ENCODE measurements around the gene C15orf61.

The C15orf61 gene

DNA sequence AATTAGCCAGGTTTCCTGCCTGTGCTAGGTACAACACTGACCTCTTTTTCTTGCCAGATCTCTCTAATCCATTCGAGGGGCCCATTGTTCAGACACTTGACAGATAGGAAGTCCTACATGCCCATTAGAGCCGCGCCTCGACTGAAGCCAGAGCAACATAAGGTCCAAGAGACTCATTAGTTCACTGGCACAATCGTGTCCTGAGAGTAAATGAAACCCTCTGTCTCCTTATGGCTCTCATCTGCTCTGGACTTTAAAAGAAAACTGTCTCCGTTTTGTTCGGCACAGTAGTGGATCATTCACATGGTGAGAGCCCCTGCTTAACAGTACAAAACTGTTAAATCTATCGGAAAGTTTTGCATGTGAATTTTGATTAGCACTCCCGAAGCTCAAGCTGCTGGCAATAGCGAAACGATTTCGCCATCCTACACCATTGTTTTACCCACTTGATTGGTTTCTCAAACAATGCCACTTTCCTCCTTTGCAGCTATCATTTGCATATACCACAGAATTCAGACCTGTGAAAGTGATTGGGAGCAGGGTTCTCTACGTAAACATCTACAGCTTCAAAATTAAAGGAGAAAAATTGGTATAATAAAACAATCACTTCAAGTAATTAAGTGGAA lies 19.0 kb upstream of the C15orf61 start:
- Histone ChIP-seq H2AFZ (ENCODE audit: low read depth, low read length) (no peak overlapping the region), H3K4me2 (ENCODE audit: low read length) (peak overlapping the region; percentile 31), H3K27ac (ENCODE audit: low read length) (no peak overlapping the region), H3K27me3 (ENCODE audit: low read depth, low read length) (no peaks in the 10 kb centered on the region), H3K9ac (ENCODE audit: low read length) (no peak overlapping the region), H3K36me3 (replicated peaks; ENCODE audit: low read depth, low read length) (no peaks in the 10 kb centered on the region), H3K79me2 (ENCODE audit: low read length) (no peaks in the 10 kb centered on the region), H3K9me3 (ENCODE audit: insufficient read depth, low read length) (no peaks in the 10 kb centered on the region), H4K20me1 (ENCODE audit: insufficient read depth, low read length) (no peaks in the 10 kb centered on the region), H3K4me1 (ENCODE audit: low read length) (peaks cover 27% of the 10 kb centered on the region), H3K4me3 (ENCODE audit: low read length) (peak overlapping the region; percentile 28; the same call in 1 of the 2 replicates)
- no peak for TF ChIP-seq EZH2phosphoT487 (IDR thresholded peaks at IDR 0.05; ENCODE audit: low read depth)
- TF ChIP-seq CTCF (IDR thresholded peaks at IDR 0.05; ENCODE audit: low read depth, low read length) = no peak

DNA sequence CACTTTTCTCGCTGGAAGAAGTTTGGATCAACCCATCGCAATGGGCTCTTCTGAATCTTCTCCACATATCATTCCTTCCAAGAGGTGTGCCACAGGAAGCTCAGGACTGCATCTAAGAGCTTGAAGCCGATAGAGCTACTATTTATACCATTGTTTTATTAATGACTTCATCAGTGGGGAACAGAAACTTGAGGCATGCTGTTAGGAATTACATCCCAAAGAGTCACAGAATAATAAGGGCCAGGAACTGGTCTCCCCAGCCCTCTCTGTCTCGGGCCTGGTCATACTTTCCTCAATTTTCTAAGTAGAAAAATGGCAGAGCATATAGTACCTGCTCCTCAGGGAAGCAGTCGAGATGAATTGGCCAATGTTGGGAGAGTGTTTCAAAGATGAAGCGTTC lies 16.9 kb upstream of the C15orf61 start:
- no peaks in the 10 kb centered on the region for H3K27me3 ChIP-seq (ENCODE audit: low read depth, low read length)
- no peaks in the 10 kb centered on the region for H3K9me3 ChIP-seq (ENCODE audit: insufficient read depth, low read length)
- H3K4me1 ChIP-seq (ENCODE audit: low read length) = peaks cover 31% of the 10 kb centered on the region
- no peaks in the 10 kb centered on the region for H4K20me1 ChIP-seq (ENCODE audit: insufficient read depth, low read length)
- H3K4me3 ChIP-seq (ENCODE audit: low read length) = no peak overlapping the region
- TF ChIP-seq CTCF (IDR thresholded peaks at IDR 0.05; ENCODE audit: low read depth, low read length) (no peak), EZH2phosphoT487 (IDR thresholded peaks at IDR 0.05; ENCODE audit: low read depth) (no peak)
- H3K4me2 ChIP-seq (ENCODE audit: low read length) = no peak overlapping the region
- no peak overlapping the region for H3K9ac ChIP-seq (ENCODE audit: low read length)
- no peaks in the 10 kb centered on the region for H3K79me2 ChIP-seq (ENCODE audit: low read length)
- peaks cover 3% of the 10 kb centered on the region for H3K36me3 ChIP-seq (replicated peaks; ENCODE audit: low read depth, low read length)
- no peak overlapping the region for H2AFZ ChIP-seq (ENCODE audit: low read depth, low read length)
- H3K27ac ChIP-seq (ENCODE audit: low read length) = no peak overlapping the region

DNA sequence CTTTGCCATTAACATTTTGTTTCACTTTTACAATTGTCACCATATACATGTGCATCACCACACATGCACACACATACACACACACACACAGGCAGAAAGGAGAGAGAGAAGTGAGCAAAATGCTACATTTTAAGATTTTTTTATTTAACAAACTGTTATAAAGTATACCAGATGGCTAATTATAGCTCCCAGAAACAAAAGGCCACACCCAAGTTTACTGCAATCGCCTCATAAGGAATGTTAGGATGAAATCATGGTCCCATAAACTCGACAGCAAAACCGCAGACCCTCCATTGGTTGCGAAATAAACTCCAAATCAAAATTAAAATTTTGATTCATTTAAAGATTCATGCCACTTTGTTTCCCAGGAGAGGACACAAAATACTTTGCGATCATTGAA lies 16.1 kb upstream of the C15orf61 start:
- Histone ChIP-seq H2AFZ (ENCODE audit: low read depth, low read length) (no peak overlapping the region), H3K79me2 (ENCODE audit: low read length) (no peaks in the 10 kb centered on the region), H3K27me3 (ENCODE audit: low read depth, low read length) (no peaks in the 10 kb centered on the region), H3K4me1 (ENCODE audit: low read length) (peaks cover 32% of the 10 kb centered on the region), H3K9me3 (ENCODE audit: insufficient read depth, low read length) (no peaks in the 10 kb centered on the region), H3K36me3 (replicated peaks; ENCODE audit: low read depth, low read length) (peaks cover 3% of the 10 kb centered on the region), H3K27ac (ENCODE audit: low read length) (no peak overlapping the region), H3K9ac (ENCODE audit: low read length) (no peak overlapping the region), H3K4me3 (ENCODE audit: low read length) (no peak overlapping the region), H3K4me2 (ENCODE audit: low read length) (no peak overlapping the region), H4K20me1 (ENCODE audit: insufficient read depth, low read length) (no peaks in the 10 kb centered on the region)
- TF ChIP-seq CTCF (IDR thresholded peaks at IDR 0.05; ENCODE audit: low read depth, low read length) = no peak
- TF ChIP-seq EZH2phosphoT487 (IDR thresholded peaks at IDR 0.05; ENCODE audit: low read depth) = no peak

DNA sequence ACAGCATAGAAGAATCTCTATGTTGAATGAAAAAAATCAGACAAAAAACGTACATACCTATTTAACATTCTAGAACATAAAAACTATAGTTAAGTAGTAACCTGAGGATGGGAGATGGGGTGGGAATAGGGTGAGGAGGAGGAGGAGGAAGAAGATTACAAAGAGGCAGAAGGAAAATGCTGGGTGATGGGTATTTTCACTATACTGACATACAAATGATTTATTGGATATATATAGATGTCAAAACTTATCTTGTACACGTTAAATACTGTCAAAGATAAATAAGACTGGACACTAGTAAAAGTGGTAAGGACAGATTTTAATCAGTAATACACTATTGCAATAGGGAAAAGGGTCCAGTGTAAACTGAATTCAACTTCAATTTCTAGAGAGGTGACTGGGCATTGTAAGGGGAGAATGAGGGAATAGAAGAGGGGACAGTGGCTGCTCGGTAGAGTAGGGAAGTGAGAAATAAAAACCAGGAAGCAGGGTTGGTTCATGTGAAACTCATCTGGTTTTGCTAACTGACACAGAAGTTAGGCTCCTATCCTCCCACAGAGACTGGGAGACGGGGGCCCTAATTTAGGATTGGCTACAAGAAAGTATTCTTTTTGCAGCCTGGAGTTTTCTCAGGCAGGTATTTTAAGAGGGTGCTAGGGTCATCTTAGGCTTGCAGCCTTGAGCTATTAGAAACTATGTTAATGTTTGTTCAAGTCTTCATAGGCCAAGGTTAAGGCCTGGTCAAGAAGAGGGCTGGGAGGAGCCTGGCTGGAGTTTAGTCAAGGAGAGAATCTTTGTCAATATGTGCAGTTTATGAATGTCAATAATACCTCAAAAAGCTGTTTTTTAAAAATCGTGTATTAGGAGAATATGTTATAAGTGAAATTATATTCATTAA lies 15.0 kb upstream of the C15orf61 start:
- Histone ChIP-seq H3K4me1 (ENCODE audit: low read length) (peaks cover 35% of the 10 kb centered on the region), H2AFZ (ENCODE audit: low read depth, low read length) (no peak overlapping the region), H3K4me2 (ENCODE audit: low read length) (peak overlapping the region; percentile 47), H4K20me1 (ENCODE audit: insufficient read depth, low read length) (no peaks in the 10 kb centered on the region), H3K36me3 (replicated peaks; ENCODE audit: low read depth, low read length) (peaks cover 6% of the 10 kb centered on the region), H3K4me3 (ENCODE audit: low read length) (peak overlapping the region; percentile 14; the same call in 1 of the 2 replicates), H3K27me3 (ENCODE audit: low read depth, low read length) (no peaks in the 10 kb centered on the region), H3K27ac (ENCODE audit: low read length) (peak overlapping the region; percentile 33; the same call in 1 of the 2 replicates), H3K9me3 (ENCODE audit: insufficient read depth, low read length) (no peaks in the 10 kb centered on the region), H3K79me2 (ENCODE audit: low read length) (no peaks in the 10 kb centered on the region), H3K9ac (ENCODE audit: low read length) (no peak overlapping the region)
- TF ChIP-seq CTCF (IDR thresholded peaks at IDR 0.05; ENCODE audit: low read depth, low read length) (no peak), EZH2phosphoT487 (IDR thresholded peaks at IDR 0.05; ENCODE audit: low read depth) (no peak)

All from OCI-LY3 (cell line).